Pons (tissue), 1 donor: ENCODE data around the gene RNF43.
A peak's percentile ranks its signal among the peaks of the same experiment; 100 is the strongest.

Experiments used
- DNase-seq: peaks from one replicate; pipeline ENCODE4 v3.0.0-alpha.2; 2016; ENCODE audit warnings: low spot score

The RNF43 gene

DNA sequence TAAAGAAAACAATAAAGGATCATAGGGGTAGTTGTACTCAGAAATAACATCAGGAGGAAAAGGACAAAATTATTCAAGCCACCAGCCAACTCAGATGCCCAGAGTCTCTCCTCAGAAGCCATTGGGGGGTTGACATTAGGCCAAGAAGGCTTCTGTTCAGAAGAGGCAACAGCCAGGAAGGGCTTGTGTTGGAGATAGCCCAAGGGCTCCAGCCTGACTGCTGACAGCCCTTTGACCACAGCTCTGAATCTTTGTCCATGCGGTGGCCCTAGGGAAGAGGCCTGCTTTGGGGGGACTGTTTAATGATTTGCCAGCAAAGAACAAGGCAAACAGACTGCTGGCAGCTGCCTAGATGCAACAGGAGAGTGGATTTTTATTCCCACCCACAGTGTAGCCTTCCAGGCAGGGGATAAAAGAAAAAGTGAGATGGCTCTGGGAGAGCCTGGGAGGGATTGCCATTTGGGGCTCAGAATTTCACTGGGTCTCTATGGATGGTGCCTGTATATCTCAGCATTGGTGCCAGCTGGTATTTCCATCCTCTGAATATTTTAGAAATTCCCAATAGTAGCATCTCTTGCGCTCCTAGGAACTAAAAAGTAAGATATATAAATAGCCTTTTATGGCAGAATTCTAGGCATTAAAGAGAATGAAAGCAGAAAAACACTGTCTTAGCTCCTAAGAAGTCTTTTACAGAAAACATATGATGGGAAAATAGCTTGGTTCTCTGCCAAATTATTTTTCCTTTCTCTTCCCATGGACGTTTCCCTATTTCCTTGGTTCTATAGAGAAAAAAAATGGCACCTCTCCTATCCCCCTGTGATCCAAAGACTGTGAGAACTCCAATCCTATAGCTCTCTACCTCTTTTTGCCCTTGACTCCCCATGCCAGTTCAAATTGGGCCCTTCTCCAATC is 36.0 kb downstream of the RNF43 start:
- peak; percentile 8 for DNase-seq

DNA sequence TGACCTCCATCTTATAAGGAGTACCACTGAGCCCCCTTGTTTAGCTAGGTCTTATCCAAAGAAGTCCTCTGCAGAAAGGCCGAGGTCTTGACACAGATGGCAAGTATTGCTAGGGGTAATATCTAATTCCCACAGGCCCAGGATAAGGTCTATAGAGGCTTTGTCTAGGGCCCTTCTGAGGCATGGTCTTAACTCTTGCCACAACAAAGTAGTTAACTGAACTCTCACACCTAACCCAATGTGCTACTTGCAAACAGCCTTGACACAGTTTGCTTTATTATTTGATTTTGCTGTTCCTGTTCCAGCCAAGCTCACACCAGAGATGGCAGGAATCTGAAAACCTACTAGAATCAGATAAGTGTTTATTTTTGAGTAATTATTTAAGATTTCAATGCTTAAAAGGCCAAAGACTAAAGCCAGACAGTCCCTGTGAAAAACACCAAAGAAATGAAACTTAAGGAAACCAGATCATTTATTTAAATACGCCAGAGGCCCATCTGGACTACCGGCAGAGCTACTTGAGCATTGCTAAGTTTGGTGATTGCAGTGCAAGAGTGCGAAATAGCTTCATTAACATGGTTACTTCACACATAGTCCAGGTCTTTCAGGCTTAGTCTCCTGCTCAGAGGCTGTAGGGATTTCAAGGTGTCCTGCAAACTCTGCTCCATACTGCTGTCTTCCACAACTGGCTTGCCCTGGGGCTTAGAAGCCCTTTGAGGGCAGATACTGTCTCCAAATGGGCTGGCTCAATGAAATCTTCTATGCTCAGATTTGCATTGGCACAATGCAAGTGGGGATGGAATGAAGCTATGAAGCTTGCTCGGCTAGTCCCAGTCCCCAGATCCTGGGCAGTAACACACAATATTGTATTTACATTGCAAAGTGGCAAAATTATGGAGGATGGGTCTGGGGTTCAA is 36.9 kb downstream of the RNF43 start:
- no peak for DNase-seq

DNA sequence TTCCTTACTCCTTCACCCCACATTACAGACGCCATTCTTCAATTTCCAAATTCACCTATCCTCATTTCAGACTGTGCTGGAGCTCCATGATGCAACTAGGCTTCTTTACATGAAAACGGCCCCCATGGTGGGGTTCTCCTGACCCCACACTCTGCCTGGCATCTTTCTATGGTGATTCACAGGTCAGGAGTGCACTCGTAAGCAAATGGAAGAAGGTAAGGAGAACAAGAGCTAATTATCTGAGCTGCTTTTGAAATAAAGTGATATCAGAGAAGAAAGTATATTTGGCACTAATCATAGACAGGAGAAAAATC is 37.9 kb downstream of the RNF43 start:
- DNase-seq, result no peak

DNA sequence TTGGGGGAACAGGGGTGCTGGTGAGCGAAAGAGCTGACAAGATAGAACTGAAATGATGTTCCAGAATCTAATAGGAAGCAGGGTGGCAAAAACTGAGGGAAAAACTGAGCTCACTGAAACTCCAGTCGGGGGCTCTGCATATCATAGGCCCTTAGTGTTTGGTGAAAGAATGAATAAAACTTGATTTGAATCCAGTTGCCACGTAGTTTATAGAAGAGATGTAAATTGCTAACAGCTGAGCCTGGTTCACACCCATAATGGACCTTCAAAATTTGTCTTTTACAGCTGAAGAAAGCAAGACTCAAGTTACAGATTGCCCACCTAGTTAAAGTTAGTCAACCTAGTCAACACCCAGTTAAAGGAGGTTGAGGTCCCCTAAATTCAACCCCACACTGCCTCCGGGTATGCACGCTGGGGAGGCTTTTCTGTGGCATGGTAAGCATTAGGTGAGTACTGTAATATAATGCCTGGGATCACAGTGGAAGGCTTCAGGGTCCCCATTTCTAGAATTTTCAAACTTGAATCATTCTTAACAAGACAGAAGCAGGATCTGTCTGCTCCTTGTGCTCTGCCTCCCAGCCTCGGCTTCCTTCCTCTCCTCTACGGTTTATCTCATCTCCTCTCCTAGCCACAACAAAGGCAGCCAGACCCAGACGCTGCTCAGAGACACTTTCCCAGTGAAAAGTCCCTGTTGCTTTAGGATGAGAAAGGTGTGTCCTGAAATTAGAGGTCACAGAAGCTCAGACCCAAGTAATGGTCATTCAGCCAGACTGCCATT is 38.4 kb downstream of the RNF43 start:
- DNase-seq, result no peak

DNA sequence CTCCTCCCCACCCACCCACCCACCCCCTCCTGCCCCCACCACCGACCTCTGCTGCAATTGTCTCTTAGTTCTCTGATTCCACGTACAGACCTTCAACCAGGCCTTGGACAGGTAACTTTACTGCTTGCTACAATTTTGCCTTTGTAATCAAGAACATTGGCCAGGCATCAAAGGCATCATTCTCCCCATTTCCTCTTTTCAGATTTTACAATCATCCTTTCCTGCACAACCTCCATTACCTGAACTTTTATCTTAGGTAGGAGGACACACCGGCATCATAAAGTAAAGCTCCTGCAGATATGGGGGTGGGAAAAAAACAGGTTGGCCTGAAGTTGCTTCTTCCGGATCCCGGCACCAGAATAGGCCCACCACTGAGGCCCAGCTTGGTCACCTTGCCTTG is 39.7 kb downstream of the RNF43 start:
- no peak for DNase-seq

- no peak for DNase-seq
These were observed 40.2 kb downstream of the RNF43 start for GRCh38 chr17:58377093-58377601.

- DNase-seq, result no peak
These were observed 40.8 kb downstream of the RNF43 start for GRCh38 chr17:58376472-58377000.

- no peak for DNase-seq
These were observed 41.5 kb downstream of the RNF43 start for GRCh38 chr17:58375811-58376210.

DNA sequence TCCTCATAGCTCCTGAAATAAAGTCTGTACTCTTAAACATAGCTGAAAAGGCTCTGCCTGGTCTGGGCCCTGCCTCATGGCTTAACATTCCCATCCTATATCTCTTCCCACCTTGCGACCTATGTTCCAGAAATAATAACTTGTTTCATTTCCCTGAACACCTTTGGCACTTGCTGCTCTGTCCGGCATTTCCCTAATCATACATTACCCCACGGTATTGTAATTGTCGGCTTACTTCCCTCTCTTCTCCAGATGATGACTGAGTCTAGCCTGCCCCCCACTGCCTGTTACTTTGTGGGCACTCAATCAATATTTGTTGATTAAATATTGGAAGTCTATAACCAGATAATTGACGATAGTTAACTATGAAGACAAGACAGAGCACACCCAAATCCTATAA is 42.1 kb downstream of the RNF43 start:
- DNase-seq, result no peak

DNA sequence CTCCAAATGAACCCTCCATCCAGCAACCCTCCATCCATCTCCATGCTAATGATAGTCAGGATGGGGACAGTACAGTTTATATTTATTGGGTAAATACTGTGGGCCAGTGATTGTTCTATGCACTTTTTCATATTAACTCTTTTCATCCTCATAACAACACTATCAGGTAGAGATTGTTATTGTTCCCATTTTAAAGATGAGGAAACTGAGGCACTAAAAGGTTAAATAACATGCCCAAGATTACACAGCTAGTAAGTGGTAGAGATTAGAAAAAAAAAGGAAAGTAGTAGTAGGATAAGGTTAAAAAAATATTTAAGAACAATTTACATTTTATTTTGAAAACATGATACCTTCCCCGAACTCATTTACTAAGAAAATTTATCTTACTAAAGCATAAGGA is 43.4 kb downstream of the RNF43 start:
- DNase-seq, result no peak

DNA sequence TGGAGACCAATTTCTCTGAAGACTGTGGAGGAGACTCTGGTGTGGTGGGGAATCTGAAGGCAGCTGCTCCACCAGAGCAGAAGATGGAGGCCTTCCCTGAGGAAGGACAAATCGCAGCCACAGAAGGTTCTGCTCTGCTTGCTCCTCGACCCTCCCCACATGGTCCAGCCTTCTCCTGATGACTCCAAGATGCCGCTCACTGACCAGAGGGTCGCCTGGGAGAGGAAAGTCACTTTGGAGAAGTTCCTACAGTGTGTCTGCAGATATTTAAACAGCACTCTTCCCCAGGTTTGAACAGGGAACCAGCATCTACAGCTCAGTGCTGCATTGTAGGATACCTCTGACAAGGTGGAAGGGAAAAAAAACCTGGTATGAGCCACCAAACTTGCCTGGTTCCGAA is 44.3 kb downstream of the RNF43 start:
- no peak for DNase-seq

GRCh38 chr17:58371300-58371950 is 45.9 kb downstream of the RNF43 start:
- DNase-seq, result no peak

- DNase-seq, result no peak
These were observed 46.6 kb downstream of the RNF43 start for GRCh38 chr17:58370716-58371115.

- no peak for DNase-seq
These were observed 47.0 kb downstream of the RNF43 start for GRCh38 chr17:58370309-58370708.

DNA sequence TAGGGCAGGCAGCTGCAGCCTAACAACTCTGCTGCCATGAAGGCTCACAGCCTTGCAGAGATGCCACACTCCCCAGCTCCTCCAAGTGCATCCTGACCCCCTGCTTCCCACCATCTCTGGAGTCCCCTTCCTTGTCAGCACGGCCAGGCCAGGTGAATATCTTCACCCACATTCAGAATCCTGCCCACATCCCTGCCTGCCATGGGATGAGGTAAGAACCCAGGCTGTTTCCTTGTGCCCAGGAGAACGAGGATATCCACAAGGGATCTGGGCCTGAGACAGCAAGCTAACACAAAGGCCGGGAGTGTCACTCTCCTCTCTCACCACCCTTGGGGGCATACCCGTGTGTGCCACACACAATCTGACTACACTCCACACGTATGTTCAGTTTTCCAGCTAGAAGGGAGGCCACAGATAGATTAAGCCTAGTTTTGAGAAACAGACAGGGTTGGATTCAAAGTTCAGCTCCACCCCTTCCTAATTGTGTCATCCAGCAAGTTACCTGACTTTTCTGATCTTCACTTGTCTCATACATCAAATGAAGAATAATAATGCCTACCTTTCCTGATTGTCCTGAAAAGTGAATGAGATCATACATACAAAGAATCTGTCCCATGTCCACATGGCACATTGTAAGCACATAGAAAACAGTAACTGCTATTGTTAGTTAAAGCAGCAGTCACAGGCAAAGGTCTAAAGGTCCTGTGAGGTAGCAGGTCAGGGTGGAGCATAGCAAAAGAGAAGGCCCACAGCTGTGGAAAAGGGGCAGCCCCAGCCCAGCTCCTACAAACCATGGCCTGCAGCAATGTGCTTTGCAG is 47.9 kb downstream of the RNF43 start:
- no peak for DNase-seq

DNA sequence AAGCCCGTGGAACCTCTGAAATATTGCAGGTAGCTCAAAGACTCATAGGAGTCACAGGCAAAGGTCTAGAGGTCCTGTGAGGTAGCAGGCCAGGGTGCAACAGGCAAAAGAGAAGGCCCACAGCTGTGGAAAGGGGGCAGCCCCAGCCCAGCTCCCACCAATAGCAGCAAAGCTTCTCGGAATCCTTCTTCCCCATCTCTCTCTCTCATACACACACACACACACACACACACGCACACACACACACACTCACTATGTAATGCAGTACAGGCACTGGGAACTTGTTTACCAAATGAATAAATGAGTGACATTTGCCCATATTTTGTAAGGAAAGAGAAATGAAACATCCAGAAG is 48.5 kb downstream of the RNF43 start:
- DNase-seq, result no peak
